Neural progenitor cell (in vitro differentiated cells): ENCODE measurements around the gene SNX32.

Source experiments
- EZH2 ChIP-seq: fragments of 200-600 bp; sonication (generic); IDR thresholded peaks from 2 replicates; pipeline ENCODE4 v1.6.1; 2017; ENCODE audit warnings: antibody characterized with exemption, mild to moderate bottlenecking, moderate library complexity
- TF ChIP-seq, protein P1 (sequence below): fragments of 200-600 bp; sonication (generic); IDR thresholded peaks from 2 replicates; pipeline ENCODE4 v1.5.1; 2017; ENCODE audit warnings: antibody characterized with exemption, mild to moderate bottlenecking

DNA sequence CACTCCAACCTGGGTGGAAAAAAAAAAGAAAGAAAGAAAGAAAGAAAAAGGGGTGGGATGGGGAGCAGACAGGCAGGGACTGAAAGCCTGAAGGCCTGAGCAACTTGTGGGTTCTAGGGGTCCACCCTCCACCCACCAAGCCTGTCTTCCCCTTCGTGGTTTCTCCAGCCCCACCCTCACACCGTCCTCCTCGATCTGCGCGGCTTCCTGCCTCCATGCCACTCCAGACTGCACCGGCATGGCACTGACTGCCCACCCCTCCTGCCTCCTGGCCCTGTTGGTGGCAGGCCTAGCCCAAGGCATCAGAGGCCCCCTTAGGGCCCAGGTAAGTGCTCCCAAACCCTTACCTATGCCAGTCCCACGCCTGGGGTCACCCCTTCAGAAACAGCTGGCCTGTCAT, 45.9 kb downstream of the SNX32 start, which contains the start of gene CTSW:
- no peak for TF ChIP-seq EZH2
- TF ChIP-seq, protein P1, sequence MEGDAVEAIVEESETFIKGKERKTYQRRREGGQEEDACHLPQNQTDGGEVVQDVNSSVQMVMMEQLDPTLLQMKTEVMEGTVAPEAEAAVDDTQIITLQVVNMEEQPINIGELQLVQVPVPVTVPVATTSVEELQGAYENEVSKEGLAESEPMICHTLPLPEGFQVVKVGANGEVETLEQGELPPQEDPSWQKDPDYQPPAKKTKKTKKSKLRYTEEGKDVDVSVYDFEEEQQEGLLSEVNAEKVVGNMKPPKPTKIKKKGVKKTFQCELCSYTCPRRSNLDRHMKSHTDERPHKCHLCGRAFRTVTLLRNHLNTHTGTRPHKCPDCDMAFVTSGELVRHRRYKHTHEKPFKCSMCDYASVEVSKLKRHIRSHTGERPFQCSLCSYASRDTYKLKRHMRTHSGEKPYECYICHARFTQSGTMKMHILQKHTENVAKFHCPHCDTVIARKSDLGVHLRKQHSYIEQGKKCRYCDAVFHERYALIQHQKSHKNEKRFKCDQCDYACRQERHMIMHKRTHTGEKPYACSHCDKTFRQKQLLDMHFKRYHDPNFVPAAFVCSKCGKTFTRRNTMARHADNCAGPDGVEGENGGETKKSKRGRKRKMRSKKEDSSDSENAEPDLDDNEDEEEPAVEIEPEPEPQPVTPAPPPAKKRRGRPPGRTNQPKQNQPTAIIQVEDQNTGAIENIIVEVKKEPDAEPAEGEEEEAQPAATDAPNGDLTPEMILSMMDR: no peak
